Activated CD4-positive, alpha-beta T cell treated with anti-CD3 and anti-CD28 coated beads, Interleukin-2, amount 10 ng/mL, durations not matched to agents 7 days and 5 days (primary cell): Measurements from ENCODE around the gene NRN1L. TPM values are rescaled to one million over a fixed set of nuclear protein-coding genes. Genes with fewer than 3 reads are reported as not detected.

ENCODE experiments used
- CTCF ChIA-PET: fragments of 350-600 bp; sonication (Branson Sonifier 250); formaldehyde crosslinking; loops from one replicate; lab custom pipeline; 2021; ENCODE audit warnings: antibody characterized with exemption; lab: Charles Lee
- POLR2A ChIA-PET: fragments of 350-600 bp; sonication (Branson Sonifier 250); formaldehyde crosslinking; loops from one replicate; lab custom pipeline; 2021; ENCODE audit warnings: antibody characterized with exemption; lab: Charles Lee
- DNase-seq: peaks from one replicate; pipeline ENCODE4 v3.0.0-alpha.2; 2020
- H3K27ac Mint-ChIP-seq: one replicate; pipeline ENCODE4 v1.8.0; 2021; ENCODE audit warnings: mild to moderate bottlenecking, moderate library complexity, mixed read lengths
- H3K27me3 Mint-ChIP-seq: one replicate; pipeline ENCODE4 v1.8.0; 2021; ENCODE audit warnings: mixed read lengths
- H3K36me3 Mint-ChIP-seq: one replicate; pipeline ENCODE4 v1.8.0; 2021; ENCODE audit warnings: low read depth, mixed read lengths
- H3K4me1 Mint-ChIP-seq: one replicate; pipeline ENCODE4 v1.8.0; 2021; ENCODE audit warnings: mixed read lengths
- H3K4me3 Mint-ChIP-seq: one replicate; pipeline ENCODE4 v1.8.0; 2021; ENCODE audit warnings: mild to moderate bottlenecking, moderate library complexity, mixed read lengths
- H3K9me3 Mint-ChIP-seq: one replicate; pipeline ENCODE4 v1.8.0; 2021; ENCODE audit warnings: mixed read lengths
- total RNA-seq, 2 experiments: library from RNA; stranded (reverse); gene quantifications; one replicate each; pipeline ENCODE4 v1.2.3, GENCODE V29; 2021

The NRN1L gene
- total RNA-seq, 2 experiments from 2014 or later, result 1.5 to 2.5 TPM

GRCh38 chr16:67927131-67927941 is 42.7 kb downstream of the NRN1L start:
- H3K36me3 Mint-ChIP-seq, result peaks cover 14% of the 10 kb centered on the region
- peaks cover under 1% of the 10 kb centered on the region for H3K4me1 Mint-ChIP-seq
- ChIA-PET CTCF (interaction anchor here (0.7 to 3.7 kb wide), 10 partner anchors 9 to 406 kb away, joined by 3 to 13 read pairs (median 4); no protein-coding TSS in a partner anchor), POLR2A (no interaction called here)
- H3K4me3 Mint-ChIP-seq, result no peak overlapping the region
- H3K27ac Mint-ChIP-seq, result no peak overlapping the region
- no peaks in the 10 kb centered on the region for H3K9me3 Mint-ChIP-seq
- DNase-seq, result no peak
- H3K27me3 Mint-ChIP-seq, result no peaks in the 10 kb centered on the region

- no peaks in the 10 kb centered on the region for H3K4me1 Mint-ChIP-seq
- no peaks in the 10 kb centered on the region for H3K27me3 Mint-ChIP-seq
- H3K4me3 Mint-ChIP-seq, result no peak overlapping the region
- peaks cover 17% of the 10 kb centered on the region for H3K36me3 Mint-ChIP-seq
- DNase-seq, result no peak
- no peaks in the 10 kb centered on the region for H3K9me3 Mint-ChIP-seq
- ChIA-PET POLR2A (no interaction called here), CTCF (interaction anchor here (0.7 to 2.3 kb wide), 17 partner anchors 10 to 407 kb away, joined by 3 to 8 read pairs (median 4); partner anchors contain the start of gene LCAT)
- H3K27ac Mint-ChIP-seq, result peak overlapping the region; percentile 60
These were observed 43.5 kb downstream of the NRN1L start for GRCh38 chr16:67928147-67928546.

- peak; percentile 84 for DNase-seq
- Mint-ChIP-seq H3K36me3 (peaks cover 20% of the 10 kb centered on the region), H3K4me1 (peaks cover 2% of the 10 kb centered on the region), H3K27ac (peak overlapping the region; percentile 60), H3K9me3 (no peaks in the 10 kb centered on the region), H3K27me3 (no peaks in the 10 kb centered on the region), H3K4me3 (no peak overlapping the region)
- CTCF ChIA-PET, result interaction anchor here (0.7 to 2.3 kb wide), 18 partner anchors 10 to 408 kb away, joined by 3 to 8 read pairs (median 4); partner anchors contain the start of gene LCAT
- POLR2A ChIA-PET, result no interaction called here
These were observed 44.1 kb downstream of the NRN1L start for GRCh38 chr16:67928561-67929364.

GRCh38 chr16:67930191-67930590 is 45.5 kb downstream of the NRN1L start:
- POLR2A ChIA-PET, result interaction anchor here (1.0 kb wide), 1 partner anchor 46 kb away, joined by 3 read pairs; no protein-coding TSS in a partner anchor
- Mint-ChIP-seq H3K9me3 (no peaks in the 10 kb centered on the region), H3K27me3 (no peaks in the 10 kb centered on the region), H3K27ac (no peak overlapping the region), H3K36me3 (peaks cover 35% of the 10 kb centered on the region), H3K4me1 (peaks cover 16% of the 10 kb centered on the region), H3K4me3 (no peak overlapping the region)
- CTCF ChIA-PET, result interaction anchor here (1.2 to 2.3 kb wide), 2 partner anchors 19 to 46 kb away, joined by 3 to 8 read pairs; partner anchors contain the start of gene NRN1L
- no peak for DNase-seq

- Mint-ChIP-seq H3K4me3 (no peak overlapping the region), H3K4me1 (peaks cover 20% of the 10 kb centered on the region), H3K27me3 (no peaks in the 10 kb centered on the region), H3K36me3 (peaks cover 40% of the 10 kb centered on the region), H3K9me3 (no peaks in the 10 kb centered on the region), H3K27ac (no peak overlapping the region)
- DNase-seq, result no peak
- CTCF ChIA-PET, result interaction anchor here (0.6 to 1.2 kb wide), 6 partner anchors 13 to 263 kb away, joined by 3 to 6 read pairs (median 3); partner anchors contain the start of gene NRN1L
- POLR2A ChIA-PET, result interaction anchor here (1.0 kb wide), 1 partner anchor 47 kb away, joined by 3 read pairs; no protein-coding TSS in a partner anchor
These were observed 46.1 kb downstream of the NRN1L start for GRCh38 chr16:67930678-67931211.

GRCh38 chr16:67931712-67932461 is 47.2 kb downstream of the NRN1L start, which contains the start of gene CTRL:
TSS of gene CTRL (minus strand) at chr16:67931862. CDS start at chr16:67931852, 10 bp downstream.
- H3K4me3 Mint-ChIP-seq, result no peak within 1 kb of the TSS
- ChIA-PET POLR2A (no interaction called here), CTCF (interaction anchor here (0.7 to 1.1 kb wide), 3 partner anchors 14 to 116 kb away, joined by 3 to 4 read pairs (median 3); no protein-coding TSS in a partner anchor)
- no peak for DNase-seq
- no peaks in the 10 kb centered on the region for H3K9me3 Mint-ChIP-seq
- peaks cover 48% of the 10 kb centered on the region for H3K36me3 Mint-ChIP-seq
- H3K4me1 Mint-ChIP-seq, result peaks cover 22% of the 10 kb centered on the region
- H3K27ac Mint-ChIP-seq, result peak within 1 kb of the TSS; percentile 72
- no peaks in the 10 kb centered on the region for H3K27me3 Mint-ChIP-seq

GRCh38 chr16:67932462-67932840 is 47.8 kb downstream of the NRN1L start:
- POLR2A ChIA-PET, result no interaction called here
- CTCF ChIA-PET, result interaction anchor here (0.7 to 1.2 kb wide), 5 partner anchors 10 to 117 kb away, joined by 3 to 5 read pairs (median 3); no protein-coding TSS in a partner anchor
- no peaks in the 10 kb centered on the region for H3K9me3 Mint-ChIP-seq
- no peak overlapping the region for H3K4me3 Mint-ChIP-seq
- H3K27ac Mint-ChIP-seq, result no peak overlapping the region
- peaks cover 51% of the 10 kb centered on the region for H3K36me3 Mint-ChIP-seq
- H3K27me3 Mint-ChIP-seq, result no peaks in the 10 kb centered on the region
- DNase-seq, result no peak
- peaks cover 27% of the 10 kb centered on the region for H3K4me1 Mint-ChIP-seq

- no peak for DNase-seq
- ChIA-PET CTCF (interaction anchor here (1.1 to 3.0 kb wide), 6 partner anchors 9 to 107 kb away, joined by 3 to 10 read pairs (median 6); partner anchors contain the start of gene PSKH1), POLR2A (no interaction called here)
- peaks cover 28% of the 10 kb centered on the region for H3K4me1 Mint-ChIP-seq
- peak overlapping the region; percentile 7 for H3K4me3 Mint-ChIP-seq
- peak overlapping the region; percentile 25 for H3K27ac Mint-ChIP-seq
- H3K9me3 Mint-ChIP-seq, result no peaks in the 10 kb centered on the region
- no peaks in the 10 kb centered on the region for H3K27me3 Mint-ChIP-seq
- peaks cover 47% of the 10 kb centered on the region for H3K36me3 Mint-ChIP-seq
These were observed 49.1 kb downstream of the NRN1L start for GRCh38 chr16:67933805-67934204.

GRCh38 chr16:67934306-67935100 is 49.8 kb downstream of the NRN1L start:
- H3K27ac Mint-ChIP-seq, result peak overlapping the region; percentile 93
- H3K27me3 Mint-ChIP-seq, result no peaks in the 10 kb centered on the region
- POLR2A ChIA-PET, result no interaction called here
- peaks cover 49% of the 10 kb centered on the region for H3K36me3 Mint-ChIP-seq
- H3K4me3 Mint-ChIP-seq, result peak overlapping the region; percentile 99
- H3K4me1 Mint-ChIP-seq, result peaks cover 35% of the 10 kb centered on the region
- CTCF ChIA-PET, result interaction anchor here (0.5 to 4.0 kb wide), 14 partner anchors 9 to 414 kb away, joined by 3 to 23 read pairs (median 4); partner anchors contain the start of gene PSKH1
- no peak for DNase-seq
- no peaks in the 10 kb centered on the region for H3K9me3 Mint-ChIP-seq

- ChIA-PET CTCF (interaction anchor here (0.6 to 4.0 kb wide), 14 partner anchors 8 to 414 kb away, joined by 3 to 23 read pairs (median 3); partner anchors contain the start of gene PSKH1), POLR2A (interaction anchor here (1.2 kb wide), 1 partner anchor 42 kb away, joined by 6 read pairs; the partner anchor contains the start of gene PSKH1)
- Mint-ChIP-seq H3K36me3 (peaks cover 52% of the 10 kb centered on the region), H3K27ac (peak overlapping the region; percentile 93), H3K4me3 (peak overlapping the region; percentile 99), H3K4me1 (peaks cover 40% of the 10 kb centered on the region), H3K9me3 (no peaks in the 10 kb centered on the region), H3K27me3 (no peaks in the 10 kb centered on the region)
- no peak for DNase-seq
These were observed 50.4 kb downstream of the NRN1L start for GRCh38 chr16:67935101-67935401.
